Measurements from ENCODE around the gene RMC1.
"Not testable (repeated sequence)": the region's sequence is repeated elsewhere in the genome, so short reads cannot be mapped to it uniquely, and the experiment has no call there.

The RMC1 gene

DNA sequence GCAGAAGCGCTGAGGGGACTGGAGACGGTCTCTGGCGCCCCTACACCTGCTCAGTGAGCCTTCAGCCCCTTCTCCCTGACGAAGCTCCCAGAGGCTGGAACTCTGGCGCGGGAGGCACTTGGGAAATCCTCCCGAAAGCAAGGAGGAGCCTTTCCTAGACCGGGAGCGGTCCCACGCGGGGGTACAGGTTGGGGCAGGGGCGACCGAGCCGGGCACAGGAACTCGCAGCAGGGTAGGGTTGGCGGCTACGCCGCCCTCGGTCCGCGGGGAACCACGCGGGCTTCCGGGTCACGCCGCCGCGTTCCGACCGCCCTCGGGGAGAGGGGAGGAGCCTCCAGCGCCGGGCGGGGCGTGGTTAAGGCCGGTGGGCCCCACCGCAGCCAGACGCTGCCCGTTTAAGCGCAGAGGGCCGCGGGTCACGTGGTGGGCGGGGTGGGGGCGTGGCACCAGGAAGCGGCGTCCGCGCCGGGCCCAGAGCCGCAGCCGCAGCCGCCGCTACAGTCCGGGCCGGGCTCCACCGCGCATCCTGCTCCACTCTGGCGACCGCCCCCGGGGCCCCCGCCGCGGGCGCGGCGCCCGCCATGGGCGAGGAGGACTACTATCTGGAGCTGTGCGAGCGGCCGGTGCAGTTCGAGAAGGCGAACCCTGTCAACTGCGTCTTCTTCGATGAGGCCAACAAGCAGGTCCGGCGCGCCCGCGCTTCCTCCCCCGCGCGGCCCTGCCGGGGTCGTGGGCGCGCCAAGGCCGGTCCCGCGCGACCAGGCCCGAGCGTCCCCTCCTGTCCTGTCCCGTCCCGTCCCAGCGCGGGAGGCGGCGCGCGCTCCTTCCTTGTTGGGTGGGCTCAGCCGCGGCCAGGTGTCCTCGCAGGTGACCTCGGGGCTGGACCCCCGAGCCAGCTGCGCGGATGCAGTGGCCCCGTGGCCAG, at the start of gene RMC1:
Gene RMC1, plus strand, starts transcription at position 474 of the 925 bp plus-strand sequence. Its CDS starts 108 bp downstream, at position 582.
- peak; percentile 85 to 93 for DNase-seq

DNA sequence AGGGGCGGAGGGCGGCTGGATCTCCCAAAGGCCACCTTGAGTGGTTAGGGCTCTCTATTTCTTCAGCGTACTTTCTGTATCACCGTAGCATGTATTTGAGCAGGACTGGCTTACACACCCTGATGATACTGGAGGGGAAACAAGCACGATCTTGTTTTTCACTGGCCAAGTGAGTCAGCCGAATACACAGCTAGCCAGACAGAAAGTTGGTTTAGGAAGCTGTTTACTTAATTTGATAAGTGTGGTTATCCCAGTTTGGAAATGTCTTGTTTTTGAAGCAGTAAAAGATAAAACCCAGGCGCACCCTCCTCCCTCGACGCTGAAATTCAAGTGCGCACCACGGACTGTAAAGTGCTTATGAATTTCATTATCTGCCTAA, 49.6 kb upstream of the RMC1 start:
- no peak for DNase-seq

DNA sequence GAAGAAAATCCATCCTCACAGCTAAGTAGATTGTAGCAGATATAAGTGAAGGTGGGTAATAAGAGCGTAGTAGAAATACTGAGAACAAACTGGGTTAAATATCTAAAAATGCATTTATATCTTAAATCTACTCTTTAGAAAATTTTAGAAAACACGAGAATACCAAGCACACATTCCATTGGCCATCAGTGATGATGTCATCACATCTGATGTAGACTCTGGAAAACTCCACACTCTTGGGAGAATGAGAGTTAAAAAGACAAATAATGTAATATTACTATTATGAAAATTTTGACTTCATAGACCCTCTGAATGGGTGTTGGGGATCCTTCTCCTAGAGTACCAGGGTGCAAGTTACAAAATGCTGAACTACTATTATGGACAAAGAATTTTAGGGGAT, 46.5 kb upstream of the RMC1 start:
- no peak for DNase-seq

GRCh38 chr18:23458830-23459529, 44.3 kb upstream of the RMC1 start:
- no peak for DNase-seq

- DNase-seq, result no peak
Observed at GRCh38 chr18:23459530-23459921, 43.8 kb upstream of the RMC1 start.

DNA sequence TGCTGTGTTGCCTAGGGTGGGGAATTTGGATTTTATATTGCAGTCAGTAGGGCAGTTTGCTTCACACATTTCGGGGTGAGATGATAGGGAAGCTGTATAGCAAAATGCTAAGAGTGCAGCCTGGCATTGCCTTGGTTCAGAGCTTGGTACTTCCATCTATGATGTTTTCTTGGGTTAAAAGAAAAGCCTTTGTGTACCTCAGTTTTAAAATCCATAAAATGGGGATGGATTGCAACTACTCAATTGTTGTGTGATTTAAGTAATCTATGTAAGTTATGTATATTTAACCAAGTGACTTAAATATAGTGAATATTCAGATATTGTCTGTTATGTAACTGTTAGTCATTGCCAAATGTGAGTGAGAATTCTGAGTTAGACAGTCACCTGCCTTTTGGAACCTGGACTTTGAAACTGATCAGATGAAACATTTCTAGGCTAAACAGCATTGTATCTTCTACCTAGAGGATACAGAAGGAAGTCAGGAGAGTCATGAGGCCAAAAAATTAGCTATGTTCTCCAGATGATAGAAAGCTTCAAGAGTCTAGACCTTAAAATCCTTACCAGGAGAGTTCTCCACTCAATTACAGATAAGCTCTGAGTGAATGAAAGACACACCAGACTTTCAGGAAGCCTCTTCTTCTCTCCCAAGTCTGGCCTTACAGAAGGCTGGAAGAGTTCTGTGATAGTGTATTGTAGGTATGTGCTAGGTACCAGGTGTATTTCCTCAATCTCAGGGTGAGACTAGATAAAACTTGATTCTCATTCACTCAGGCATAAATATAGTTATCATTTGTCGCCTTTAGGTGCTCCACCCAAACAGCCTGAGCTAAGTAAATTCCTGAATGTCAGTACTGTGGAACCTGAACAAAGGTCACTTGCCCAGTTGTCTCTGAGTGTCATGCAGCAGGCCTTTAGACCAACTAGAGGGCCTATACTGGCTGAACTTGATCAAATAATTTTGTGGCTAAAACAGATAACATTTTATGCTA, 42.7 kb upstream of the RMC1 start:
- DNase-seq, result no peak

DNA sequence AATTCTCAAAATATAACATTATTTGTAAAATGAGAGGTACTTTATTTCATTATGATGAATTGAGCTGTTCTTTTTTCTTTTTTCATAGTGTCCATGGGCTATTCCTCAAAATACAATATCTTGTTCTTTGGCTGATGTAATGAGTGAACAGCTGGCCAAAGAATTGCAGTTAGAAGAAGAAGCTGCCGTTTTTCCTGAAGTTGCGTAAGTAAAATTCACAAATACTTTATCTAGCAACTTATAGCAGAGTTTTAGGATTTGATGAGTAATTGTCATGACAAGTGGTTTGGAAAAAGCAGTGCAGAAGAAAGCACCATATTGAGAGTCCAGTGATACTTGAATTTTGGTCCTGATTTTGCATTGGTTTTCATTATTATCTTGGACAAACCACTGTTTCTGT, 40.4 kb upstream of the RMC1 start:
- no peak for DNase-seq

- no peak for DNase-seq
Observed at GRCh38 chr18:23468753-23469459, 34.4 kb upstream of the RMC1 start.

GRCh38 chr18:23470620-23471387, 32.5 kb upstream of the RMC1 start:
- no peak for DNase-seq

GRCh38 chr18:23471486-23471885, 31.8 kb upstream of the RMC1 start:
- DNase-seq, result no peak

DNA sequence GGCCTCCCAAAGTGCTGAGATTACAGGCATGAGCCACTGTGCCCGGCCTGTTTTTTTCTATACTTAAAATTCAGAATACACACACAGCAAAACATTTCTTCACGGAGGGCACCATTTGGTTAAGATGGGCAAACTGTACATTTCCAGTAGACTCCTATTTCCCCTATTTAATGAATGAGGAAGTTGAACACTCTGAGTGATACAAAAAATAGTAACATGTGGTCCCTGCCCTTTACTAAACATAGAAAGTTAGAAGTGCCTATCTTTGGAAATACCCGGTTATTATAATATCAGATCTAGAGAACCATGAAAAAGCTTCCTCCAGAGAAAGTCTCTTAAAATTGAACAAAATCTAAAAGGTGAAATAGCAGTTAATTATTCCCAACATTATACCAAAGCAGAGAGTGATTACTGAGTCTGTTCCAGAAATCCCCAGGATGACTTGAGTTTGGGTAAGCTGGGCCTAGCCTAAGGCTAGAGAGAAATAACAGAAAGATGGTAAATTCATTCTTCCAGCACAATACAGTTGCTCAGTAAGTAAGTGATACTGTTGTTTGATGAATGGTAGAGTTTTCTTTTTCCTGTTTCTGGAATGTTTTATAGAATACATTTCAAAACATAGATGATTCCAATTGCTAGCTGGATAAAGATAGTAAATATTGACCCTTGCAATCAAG, 23.3 kb upstream of the RMC1 start:
- peak in 1 of 2 donors; percentile 82 for DNase-seq

DNA sequence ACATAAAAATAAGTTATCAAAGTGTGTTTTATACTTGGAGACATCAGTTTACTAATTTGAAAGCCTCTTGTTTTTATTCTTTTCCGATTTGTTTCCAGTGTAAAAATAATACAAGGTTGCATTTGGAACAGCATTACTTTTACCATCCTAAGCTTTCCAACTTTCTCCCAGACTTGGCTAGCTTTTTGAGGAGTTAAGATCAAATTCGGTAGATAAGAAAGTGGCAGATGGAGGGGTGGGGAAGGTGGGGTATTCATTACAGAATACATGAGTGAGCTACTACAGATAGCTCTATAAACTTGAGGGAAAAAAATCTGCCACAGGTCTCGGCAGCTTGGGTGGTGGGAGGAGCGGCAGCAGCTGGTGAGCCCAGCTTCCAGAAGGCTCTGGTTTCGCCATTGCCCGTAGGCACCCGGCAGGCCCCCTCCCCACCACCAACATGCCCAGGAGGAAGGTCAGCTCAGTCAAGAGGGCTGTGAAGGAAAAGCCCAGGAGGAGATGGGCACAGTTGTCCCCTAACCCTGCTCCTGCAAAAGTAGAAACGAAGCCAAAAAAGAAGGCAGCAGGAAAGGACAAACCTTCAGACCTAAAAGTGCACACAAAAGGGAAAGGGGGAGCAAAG, 18.6 kb upstream of the RMC1 start:
- DNase-seq, result no peak

DNA sequence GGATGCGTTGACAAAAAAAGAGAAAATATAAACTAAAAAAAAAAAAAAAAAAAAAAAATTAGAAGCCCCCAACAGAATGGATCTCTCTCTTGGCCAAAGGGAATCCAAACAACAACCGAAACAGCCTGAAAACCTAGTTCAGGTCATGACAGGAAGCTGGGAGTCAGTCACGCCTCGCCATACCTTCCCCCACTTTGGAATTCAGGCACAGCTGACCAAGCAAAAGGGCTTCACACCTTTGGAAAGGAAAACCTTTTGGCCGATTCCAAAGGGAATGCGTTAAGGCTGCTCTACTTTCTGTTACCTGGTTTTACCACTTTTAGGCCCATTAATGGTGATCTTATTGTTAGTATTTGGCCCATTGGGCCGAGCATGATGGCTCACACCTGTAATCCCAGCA, 17.9 kb upstream of the RMC1 start:
- DNase-seq, result no peak

DNA sequence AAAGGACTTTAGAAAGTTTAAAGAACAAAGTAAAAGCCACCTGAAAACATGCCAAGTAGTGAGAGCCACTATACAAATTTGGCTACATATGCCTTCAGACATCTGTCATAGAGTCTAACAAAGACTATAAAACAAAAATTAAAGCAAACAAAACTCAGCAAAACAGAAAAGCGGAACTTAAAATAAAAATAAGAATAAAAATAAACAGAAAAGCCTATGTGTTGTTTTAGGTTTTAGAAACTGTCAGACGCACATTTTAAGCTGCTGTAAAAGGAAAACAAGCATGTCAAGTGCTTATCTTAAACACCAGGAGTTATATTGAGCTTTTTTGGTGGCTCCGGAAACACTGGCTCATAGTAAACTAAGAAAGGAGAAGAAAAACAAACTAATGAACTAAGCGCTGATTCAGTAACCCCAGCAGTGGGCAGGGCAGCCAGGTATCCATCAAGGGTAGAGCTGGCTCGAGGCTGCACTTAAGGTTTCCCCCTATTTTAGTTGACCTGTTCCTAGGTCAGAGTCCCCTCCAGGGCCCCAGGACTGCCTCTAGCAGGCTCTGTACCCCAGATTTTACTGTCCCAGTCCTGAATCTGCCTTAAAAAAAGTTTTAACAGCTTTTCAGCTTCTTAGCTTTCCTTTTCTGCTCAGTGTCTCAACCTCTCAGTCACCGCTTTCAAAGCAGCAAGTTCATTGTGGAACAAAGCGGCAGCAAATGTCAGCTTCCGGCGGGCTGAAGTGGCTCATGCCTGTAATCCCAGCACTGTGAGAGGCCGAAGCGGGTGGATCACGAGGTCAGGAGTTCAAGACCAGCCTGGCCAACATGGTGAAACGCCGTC, 15.4 kb upstream of the RMC1 start:
- DNase-seq, result peak; percentile 17 to 92

GRCh38 chr18:23489586-23489985, 13.7 kb upstream of the RMC1 start:
- not testable (repeated sequence) for DNase-seq

- DNase-seq, result no peak
Observed at GRCh38 chr18:23493654-23494053, 9.7 kb upstream of the RMC1 start.

- DNase-seq, result no peak
Observed at GRCh38 chr18:23494992-23495391, 8.3 kb upstream of the RMC1 start.

DNA sequence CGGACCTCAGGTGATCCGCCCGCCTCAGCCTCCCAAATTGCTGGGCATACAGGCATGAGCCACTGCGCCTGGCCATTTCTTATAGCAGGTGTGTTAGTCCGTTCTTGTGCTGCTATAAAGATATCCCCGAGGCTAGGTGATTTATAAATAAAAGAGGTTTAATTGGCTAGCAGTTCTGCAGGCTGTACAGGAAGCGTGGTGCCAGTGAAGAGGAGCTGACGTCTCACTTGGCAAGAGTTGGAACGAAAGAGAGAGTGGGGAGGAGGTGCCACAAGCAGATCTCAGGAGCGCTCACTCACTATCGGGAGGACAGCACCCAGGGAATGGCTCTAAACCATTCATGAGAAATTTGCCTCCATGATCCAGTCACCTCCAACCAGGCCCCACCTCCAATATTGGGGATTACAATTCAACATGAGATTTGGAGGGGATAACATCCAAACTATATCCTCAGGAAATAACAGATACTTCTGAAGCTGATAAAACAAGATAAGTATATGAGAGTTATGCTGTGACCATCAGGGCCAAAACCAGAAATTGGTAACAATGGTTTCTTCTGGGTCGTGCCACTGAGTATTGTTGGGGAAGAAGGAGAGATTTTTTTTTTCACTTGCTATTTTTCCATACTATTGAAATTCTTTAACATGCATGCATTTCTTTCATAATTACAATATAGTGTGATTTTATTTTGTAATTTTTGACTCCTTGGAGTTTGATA, 7.4 kb upstream of the RMC1 start:
- peak in 1 of 2 donors; percentile 53 for DNase-seq

GRCh38 chr18:23498117-23498516, 5.2 kb upstream of the RMC1 start:
- peak in 1 of 2 donors; percentile 80 for DNase-seq
